ENCODE measurements around the gene SIVA1.

Gene SIVA1

DNA sequence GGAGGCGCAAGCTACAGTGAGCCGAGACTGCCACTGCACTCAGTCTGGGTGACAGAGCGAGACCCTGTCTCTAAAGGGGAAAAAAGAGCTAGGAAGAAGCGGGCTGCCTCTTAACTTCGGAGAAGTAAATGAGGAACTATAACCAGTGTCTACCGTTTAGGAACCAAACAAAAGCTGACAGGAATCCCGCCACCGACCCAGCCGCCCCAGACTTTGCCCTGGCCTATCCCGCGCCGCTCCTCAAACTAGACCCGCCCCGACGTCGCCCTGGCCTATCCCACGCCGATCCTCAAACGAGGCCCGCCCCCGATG, 568 bp upstream of the SIVA1 start:
- peak overlapping the region; percentile 64; the same call in 1 of the 2 replicates for H3K27ac ChIP-seq (ENCODE audit: low read length)
- H3K4me1 ChIP-seq (ENCODE audit: low read length) = no peaks in the 10 kb centered on the region
- H3K4me2 ChIP-seq (ENCODE audit: low read depth, low read length) = peak overlapping the region; percentile 66; the same call in 1 of the 2 replicates
- H3K4me3 ChIP-seq (ENCODE audit: low read length) = peak overlapping the region; percentile 67
- H2AFZ ChIP-seq (ENCODE audit: low read length) = peak overlapping the region; percentile 72
- no peaks in the 10 kb centered on the region for H3K9me3 ChIP-seq (replicated peaks; ENCODE audit: insufficient read depth, low read length)
- H3K27me3 ChIP-seq (replicated peaks; ENCODE audit: insufficient read depth, low read length) = no peaks in the 10 kb centered on the region
- no peak for DNase-seq
- peak overlapping the region; percentile 81 for H3K9ac ChIP-seq (ENCODE audit: low read length)
- peaks cover 32% of the 10 kb centered on the region for H3K79me2 ChIP-seq (ENCODE audit: low read length)
- no peaks in the 10 kb centered on the region for H3F3A ChIP-seq (ENCODE audit: insufficient read depth, low read length)
- TF ChIP-seq EZH2phosphoT487 (IDR thresholded peaks at IDR 0.05; ENCODE audit: low read length) (no peak), EZH2 (optimal IDR thresholded peaks at IDR 0.05; ENCODE audit: low read depth, low read length) (no peak)
- TF ChIP-seq, protein P1, sequence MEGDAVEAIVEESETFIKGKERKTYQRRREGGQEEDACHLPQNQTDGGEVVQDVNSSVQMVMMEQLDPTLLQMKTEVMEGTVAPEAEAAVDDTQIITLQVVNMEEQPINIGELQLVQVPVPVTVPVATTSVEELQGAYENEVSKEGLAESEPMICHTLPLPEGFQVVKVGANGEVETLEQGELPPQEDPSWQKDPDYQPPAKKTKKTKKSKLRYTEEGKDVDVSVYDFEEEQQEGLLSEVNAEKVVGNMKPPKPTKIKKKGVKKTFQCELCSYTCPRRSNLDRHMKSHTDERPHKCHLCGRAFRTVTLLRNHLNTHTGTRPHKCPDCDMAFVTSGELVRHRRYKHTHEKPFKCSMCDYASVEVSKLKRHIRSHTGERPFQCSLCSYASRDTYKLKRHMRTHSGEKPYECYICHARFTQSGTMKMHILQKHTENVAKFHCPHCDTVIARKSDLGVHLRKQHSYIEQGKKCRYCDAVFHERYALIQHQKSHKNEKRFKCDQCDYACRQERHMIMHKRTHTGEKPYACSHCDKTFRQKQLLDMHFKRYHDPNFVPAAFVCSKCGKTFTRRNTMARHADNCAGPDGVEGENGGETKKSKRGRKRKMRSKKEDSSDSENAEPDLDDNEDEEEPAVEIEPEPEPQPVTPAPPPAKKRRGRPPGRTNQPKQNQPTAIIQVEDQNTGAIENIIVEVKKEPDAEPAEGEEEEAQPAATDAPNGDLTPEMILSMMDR (IDR thresholded peaks at IDR 0.05; ENCODE audit: low read length) = no peak
- no peaks in the 10 kb centered on the region for H3K9me2 ChIP-seq (replicated peaks; ENCODE audit: insufficient read depth, low read length)
- H3K36me3 ChIP-seq (replicated peaks; ENCODE audit: insufficient read depth, low read length) = no peaks in the 10 kb centered on the region
- H4K20me1 ChIP-seq (ENCODE audit: insufficient read depth, low read length) = no peaks in the 10 kb centered on the region

DNA sequence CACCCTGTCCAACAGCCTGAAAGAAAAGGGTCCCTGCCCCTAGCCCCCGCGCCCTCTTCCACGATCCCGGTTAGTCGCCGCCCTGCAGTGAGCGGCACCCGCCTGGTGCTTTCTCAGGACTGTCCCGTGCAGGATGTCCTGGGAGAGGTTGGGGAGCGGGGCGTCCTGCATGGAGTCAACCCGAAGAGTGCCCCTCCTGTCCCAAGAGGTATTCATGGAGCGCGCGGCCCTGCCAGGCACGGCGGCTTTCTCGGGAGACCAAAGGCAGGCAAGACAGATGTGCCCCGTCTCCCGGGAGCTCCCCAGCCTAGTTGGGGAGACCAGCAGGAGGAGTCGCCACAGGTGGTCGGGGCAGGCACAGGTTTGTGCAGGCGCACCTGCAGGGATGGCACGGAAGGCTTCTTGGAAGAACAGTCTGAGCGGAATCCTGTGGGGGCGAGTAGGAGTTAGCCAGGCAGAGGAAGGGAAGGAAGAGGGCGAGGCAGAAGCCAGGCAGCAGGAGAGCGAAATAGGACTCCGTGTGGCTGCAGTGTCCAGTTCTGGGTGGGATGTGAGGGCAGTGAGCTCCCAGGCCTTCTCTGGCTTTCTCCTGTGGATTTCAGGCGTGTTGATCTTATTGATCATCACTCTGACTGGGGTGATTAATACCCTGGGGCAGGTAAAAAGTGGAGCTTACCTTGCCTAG, 723 bp downstream of the SIVA1 start:
- TF ChIP-seq, protein P1 (IDR thresholded peaks at IDR 0.05; ENCODE audit: low read length) = no peak
- TF ChIP-seq EZH2phosphoT487 (IDR thresholded peaks at IDR 0.05; ENCODE audit: low read length) (no peak), EZH2 (optimal IDR thresholded peaks at IDR 0.05; ENCODE audit: low read depth, low read length) (no peak)
- Histone ChIP-seq H3K4me3 (ENCODE audit: low read length) (peak overlapping the region; percentile 88), H4K20me1 (ENCODE audit: insufficient read depth, low read length) (no peaks in the 10 kb centered on the region), H3K9me3 (replicated peaks; ENCODE audit: insufficient read depth, low read length) (no peaks in the 10 kb centered on the region), H3K9ac (ENCODE audit: low read length) (peak overlapping the region; percentile 91), H3K4me1 (ENCODE audit: low read length) (no peaks in the 10 kb centered on the region), H3K9me2 (replicated peaks; ENCODE audit: insufficient read depth, low read length) (no peaks in the 10 kb centered on the region), H3K36me3 (replicated peaks; ENCODE audit: insufficient read depth, low read length) (no peaks in the 10 kb centered on the region), H3K27ac (ENCODE audit: low read length) (no peak overlapping the region), H2AFZ (ENCODE audit: low read length) (peak overlapping the region; percentile 53; the same call in 1 of the 2 replicates), H3K79me2 (ENCODE audit: low read length) (peaks cover 32% of the 10 kb centered on the region), H3F3A (ENCODE audit: insufficient read depth, low read length) (no peaks in the 10 kb centered on the region), H3K27me3 (replicated peaks; ENCODE audit: insufficient read depth, low read length) (no peaks in the 10 kb centered on the region), H3K4me2 (ENCODE audit: low read depth, low read length) (peak overlapping the region; percentile 82)
- DNase-seq = no peak

DNA sequence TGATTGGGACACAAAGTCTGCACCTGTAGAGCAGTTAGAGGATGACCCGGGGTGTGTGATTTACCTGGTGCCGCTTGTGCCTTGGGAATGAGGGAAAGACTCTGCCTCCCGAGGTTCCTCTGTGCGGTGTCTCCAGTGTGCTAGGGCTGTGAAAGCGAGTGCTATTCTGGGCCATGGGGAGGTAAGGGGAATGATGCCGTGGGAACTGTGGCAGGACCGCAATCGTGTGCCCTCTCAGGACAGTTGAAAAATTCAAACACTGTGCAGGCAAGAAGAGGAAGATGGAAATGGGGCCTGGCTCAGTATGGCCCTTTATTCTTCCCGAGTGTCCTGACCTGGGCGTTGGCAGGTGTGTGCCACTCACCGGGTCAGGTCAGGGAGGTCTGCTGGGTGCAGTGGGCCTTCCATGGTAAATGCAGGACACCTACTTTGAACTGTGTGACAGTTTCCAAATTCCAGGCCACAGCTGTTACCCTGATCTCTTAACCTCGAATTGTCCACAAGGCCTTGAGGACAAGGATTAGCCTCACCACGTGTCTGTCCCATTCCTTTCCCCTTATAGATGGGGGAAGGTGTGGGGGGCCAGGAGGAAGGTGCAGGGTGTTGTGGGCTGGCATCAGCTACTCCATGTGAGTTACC, 1.4 kb downstream of the SIVA1 start:
- Histone ChIP-seq H3K36me3 (replicated peaks; ENCODE audit: insufficient read depth, low read length) (no peaks in the 10 kb centered on the region), H3K4me2 (ENCODE audit: low read depth, low read length) (peak overlapping the region; percentile 82; the same call in 1 of the 2 replicates), H3K79me2 (ENCODE audit: low read length) (peaks cover 32% of the 10 kb centered on the region), H2AFZ (ENCODE audit: low read length) (no peak overlapping the region), H3K9me2 (replicated peaks; ENCODE audit: insufficient read depth, low read length) (no peaks in the 10 kb centered on the region), H4K20me1 (ENCODE audit: insufficient read depth, low read length) (no peaks in the 10 kb centered on the region), H3K9ac (ENCODE audit: low read length) (peak overlapping the region; percentile 91; the same call in 1 of the 2 replicates), H3K27ac (ENCODE audit: low read length) (no peak overlapping the region), H3K9me3 (replicated peaks; ENCODE audit: insufficient read depth, low read length) (no peaks in the 10 kb centered on the region), H3K27me3 (replicated peaks; ENCODE audit: insufficient read depth, low read length) (no peaks in the 10 kb centered on the region), H3K4me3 (ENCODE audit: low read length) (peak overlapping the region; percentile 88), H3K4me1 (ENCODE audit: low read length) (no peaks in the 10 kb centered on the region), H3F3A (ENCODE audit: insufficient read depth, low read length) (no peaks in the 10 kb centered on the region)
- no peak for TF ChIP-seq EZH2 (optimal IDR thresholded peaks at IDR 0.05; ENCODE audit: low read depth, low read length)
- no peak for TF ChIP-seq EZH2phosphoT487 (IDR thresholded peaks at IDR 0.05; ENCODE audit: low read length)
- TF ChIP-seq, protein P1 (IDR thresholded peaks at IDR 0.05; ENCODE audit: low read length) = no peak
- no peak for DNase-seq
